ENCODE results near the gene FKBP15.
"Not testable (repeated sequence)": the region's sequence is repeated elsewhere in the genome, so short reads cannot be mapped to it uniquely, and the experiment has no call there.

FKBP15 gene

GRCh38 chr9:113221003-113221799, at the start of gene FKBP15, which contains the start of gene SLC31A1:
Gene FKBP15 (minus strand): TSS chr9:113221277. CDS start chr9:113221243, 34 bp downstream.
Gene SLC31A1 (plus strand): TSS chr9:113221544. CDS start chr9:113256149, 34,605 bp downstream.
- Mint-ChIP-seq H3K4me1 (peaks cover 26% of the 10 kb centered on the region), H3K27me3 (no peaks in the 10 kb centered on the region), H3K9me3 (no peaks in the 10 kb centered on the region), H3K27ac (ENCODE audit: low read depth) (peak within 1 kb of the TSS; percentile 89), H3K4me3 (peak within 1 kb of the TSS; percentile 91), H3K36me3 (ENCODE audit: insufficient read depth) (peaks cover 14% of the 10 kb centered on the region)
- DNase-seq (ENCODE audit: low spot score in 2 of 2) (peak; percentile 92 to 95), ATAC-seq (replicated peaks; ENCODE audit: extremely low read depth, poor library complexity, severe bottlenecking) (peak; percentile 95)

GRCh38 chr9:113269871-113270270, 48.8 kb upstream of the FKBP15 start:
- ATAC-seq (replicated peaks; ENCODE audit: extremely low read depth, poor library complexity, severe bottlenecking): no peak
- H3K27me3 Mint-ChIP-seq: no peaks in the 10 kb centered on the region
- peaks cover 21% of the 10 kb centered on the region for H3K4me1 Mint-ChIP-seq

GRCh38 chr9:113269355-113269754, 48.3 kb upstream of the FKBP15 start:
- Mint-ChIP-seq H3K27me3 (no peaks in the 10 kb centered on the region), H3K4me1 (peaks cover 20% of the 10 kb centered on the region), H3K36me3 (ENCODE audit: insufficient read depth) (peaks cover 51% of the 10 kb centered on the region), H3K4me3 (no peak overlapping the region), H3K9me3 (no peaks in the 10 kb centered on the region), H3K27ac (ENCODE audit: low read depth) (peak overlapping the region; percentile 50)
- no peak for DNase-seq (ENCODE audit: low spot score in 2 of 2)
- no peak for ATAC-seq (replicated peaks; ENCODE audit: extremely low read depth, poor library complexity, severe bottlenecking)

More at GRCh38 chr9:113269871-113270270, 48.8 kb upstream of the FKBP15 start:
- peak overlapping the region; percentile 50 for H3K27ac Mint-ChIP-seq (ENCODE audit: low read depth)
- no peak overlapping the region for H3K4me3 Mint-ChIP-seq
- H3K9me3 Mint-ChIP-seq: no peaks in the 10 kb centered on the region
- H3K36me3 Mint-ChIP-seq (ENCODE audit: insufficient read depth): peaks cover 52% of the 10 kb centered on the region
- no peak for DNase-seq (ENCODE audit: low spot score in 2 of 2)

GRCh38 chr9:113267911-113268566, 47.0 kb upstream of the FKBP15 start:
- no peaks in the 10 kb centered on the region for H3K27me3 Mint-ChIP-seq
- H3K9me3 Mint-ChIP-seq: no peaks in the 10 kb centered on the region
- peaks cover 15% of the 10 kb centered on the region for H3K4me1 Mint-ChIP-seq
- peaks cover 46% of the 10 kb centered on the region for H3K36me3 Mint-ChIP-seq (ENCODE audit: insufficient read depth)
- ATAC-seq (replicated peaks; ENCODE audit: extremely low read depth, poor library complexity, severe bottlenecking) (no peak), DNase-seq (ENCODE audit: low spot score in 2 of 2) (no peak)
- no peak overlapping the region for H3K4me3 Mint-ChIP-seq
- no peak overlapping the region for H3K27ac Mint-ChIP-seq (ENCODE audit: low read depth)

- Mint-ChIP-seq H3K4me3 (no peak overlapping the region), H3K9me3 (no peaks in the 10 kb centered on the region), H3K27ac (ENCODE audit: low read depth) (no peak overlapping the region), H3K27me3 (no peaks in the 10 kb centered on the region), H3K4me1 (peaks cover 14% of the 10 kb centered on the region), H3K36me3 (ENCODE audit: insufficient read depth) (peaks cover 34% of the 10 kb centered on the region)
- no peak for ATAC-seq (replicated peaks; ENCODE audit: extremely low read depth, poor library complexity, severe bottlenecking)
- no peak for DNase-seq (ENCODE audit: low spot score in 2 of 2)
These were observed 45.1 kb upstream of the FKBP15 start for GRCh38 chr9:113266174-113266573.

GRCh38 chr9:113261917-113262671, 41.0 kb upstream of the FKBP15 start:
- Mint-ChIP-seq H3K27me3 (no peaks in the 10 kb centered on the region), H3K4me1 (no peaks in the 10 kb centered on the region), H3K27ac (ENCODE audit: low read depth) (no peak overlapping the region), H3K9me3 (no peaks in the 10 kb centered on the region), H3K36me3 (ENCODE audit: insufficient read depth) (peaks cover 10% of the 10 kb centered on the region), H3K4me3 (no peak overlapping the region)
- ATAC-seq (replicated peaks; ENCODE audit: extremely low read depth, poor library complexity, severe bottlenecking): no peak
- no peak for DNase-seq (ENCODE audit: low spot score in 2 of 2)

- DNase-seq (ENCODE audit: low spot score in 2 of 2) (no peak), ATAC-seq (replicated peaks; ENCODE audit: extremely low read depth, poor library complexity, severe bottlenecking) (no peak)
- H3K9me3 Mint-ChIP-seq: no peaks in the 10 kb centered on the region
- no peak overlapping the region for H3K27ac Mint-ChIP-seq (ENCODE audit: low read depth)
- H3K4me1 Mint-ChIP-seq: no peaks in the 10 kb centered on the region
- H3K4me3 Mint-ChIP-seq: no peak overlapping the region
- H3K27me3 Mint-ChIP-seq: no peaks in the 10 kb centered on the region
- H3K36me3 Mint-ChIP-seq (ENCODE audit: insufficient read depth): peaks cover 4% of the 10 kb centered on the region
These were observed 37.2 kb upstream of the FKBP15 start for GRCh38 chr9:113258282-113258681.

- Mint-ChIP-seq H3K27me3 (no peaks in the 10 kb centered on the region), H3K4me1 (no peaks in the 10 kb centered on the region), H3K36me3 (ENCODE audit: insufficient read depth) (peaks cover 4% of the 10 kb centered on the region), H3K27ac (ENCODE audit: low read depth) (no peak overlapping the region), H3K4me3 (no peak overlapping the region), H3K9me3 (no peaks in the 10 kb centered on the region)
- DNase-seq (ENCODE audit: low spot score in 2 of 2) (no peak), ATAC-seq (replicated peaks; ENCODE audit: extremely low read depth, poor library complexity, severe bottlenecking) (no peak)
These were observed 36.8 kb upstream of the FKBP15 start for GRCh38 chr9:113257863-113258262.

GRCh38 chr9:113255438-113255837, 34.4 kb upstream of the FKBP15 start:
- ATAC-seq (replicated peaks; ENCODE audit: extremely low read depth, poor library complexity, severe bottlenecking): no peak
- no peaks in the 10 kb centered on the region for H3K9me3 Mint-ChIP-seq
- H3K4me1 Mint-ChIP-seq: no peaks in the 10 kb centered on the region
- no peak for DNase-seq (ENCODE audit: low spot score in 2 of 2)
- no peak overlapping the region for H3K27ac Mint-ChIP-seq (ENCODE audit: low read depth)
- H3K27me3 Mint-ChIP-seq: no peaks in the 10 kb centered on the region
- no peak overlapping the region for H3K4me3 Mint-ChIP-seq
- peaks cover 3% of the 10 kb centered on the region for H3K36me3 Mint-ChIP-seq (ENCODE audit: insufficient read depth)

- DNase-seq (ENCODE audit: low spot score in 2 of 2): no peak
- no peaks in the 10 kb centered on the region for H3K4me1 Mint-ChIP-seq
- peaks cover under 1% of the 10 kb centered on the region for H3K36me3 Mint-ChIP-seq (ENCODE audit: insufficient read depth)
- no peaks in the 10 kb centered on the region for H3K27me3 Mint-ChIP-seq
- no peak overlapping the region for H3K27ac Mint-ChIP-seq (ENCODE audit: low read depth)
- H3K4me3 Mint-ChIP-seq: no peak overlapping the region
- H3K9me3 Mint-ChIP-seq: no peaks in the 10 kb centered on the region
- no peak for ATAC-seq (replicated peaks; ENCODE audit: extremely low read depth, poor library complexity, severe bottlenecking)
These were observed 33.9 kb upstream of the FKBP15 start for GRCh38 chr9:113254991-113255390.

- Mint-ChIP-seq H3K9me3 (no peaks in the 10 kb centered on the region), H3K27ac (ENCODE audit: low read depth) (no peak overlapping the region), H3K4me3 (no peak overlapping the region), H3K36me3 (ENCODE audit: insufficient read depth) (no peaks in the 10 kb centered on the region), H3K4me1 (no peaks in the 10 kb centered on the region), H3K27me3 (no peaks in the 10 kb centered on the region)
- ATAC-seq (replicated peaks; ENCODE audit: extremely low read depth, poor library complexity, severe bottlenecking) (no peak), DNase-seq (ENCODE audit: low spot score in 2 of 2) (no peak)
These were observed 29.7 kb upstream of the FKBP15 start for GRCh38 chr9:113250807-113251206.

GRCh38 chr9:113249661-113250060, 28.6 kb upstream of the FKBP15 start:
- H3K4me1 Mint-ChIP-seq; ATAC-seq (replicated peaks; ENCODE audit: extremely low read depth, poor library complexity, severe bottlenecking); DNase-seq (ENCODE audit: low spot score in 2 of 2); H3K27ac Mint-ChIP-seq (ENCODE audit: low read depth); H3K9me3 Mint-ChIP-seq; H3K27me3 Mint-ChIP-seq; H3K36me3 Mint-ChIP-seq (ENCODE audit: insufficient read depth); H3K4me3 Mint-ChIP-seq: not testable (repeated sequence)
